ENCODE measurements around the gene ZBTB17. TPM values are rescaled to one million over a fixed set of nuclear protein-coding genes. Genes with fewer than 3 reads are reported as not detected.

ZBTB17 gene
- total and polyA plus RNA-seq, 10 of the 15 experiments (the other 5 are each of a cell fraction or from before 2014, with no cell fraction given) = 0.87 to 59.4 (median 38.7) TPM

- no peak for TF ChIP-seq ZBTB40 (IDR thresholded peaks at IDR 0.05; ENCODE audit: borderline replicate concordance)
- TF ChIP-seq IKZF1 (conservative IDR thresholded peaks at IDR 0.05) = no peak
Measured at GRCh38 chr1:16007671-16008341, 31.9 kb upstream of the ZBTB17 start (continued).

- Histone ChIP-seq H3K4me2 (ENCODE audit: control insufficient read depth, insufficient read depth) (0 out of 2 replicates have a peak overlapping the region, but pooled peaks have one; percentile 30), H3K4me3 (no peak overlapping the region), H3K9me3 (replicated peaks; ENCODE audit: control insufficient read depth, insufficient read depth, low read length) (no peaks in the 10 kb centered on the region), H4K20me1 (ENCODE audit: control insufficient read depth, insufficient read depth) (no peaks in the 10 kb centered on the region), H3K36me3 (ENCODE audit: control insufficient read depth in 2 of 2, insufficient read depth in 2 of 2, low read length in 1 of 2) (no peaks in the 10 kb centered on the region), H3K79me2 (ENCODE audit: control insufficient read depth, insufficient read depth, low read length) (no peaks in the 10 kb centered on the region), H3K4me1 (ENCODE audit: control insufficient read depth, insufficient read depth, low read length) (peaks cover 20% of the 10 kb centered on the region), H3K27ac (ENCODE audit: control insufficient read depth, insufficient read depth) (no peak overlapping the region), H2AFZ (ENCODE audit: control insufficient read depth, low read depth, low read length) (no peak overlapping the region), H3K9ac (ENCODE audit: control insufficient read depth, insufficient read depth, low read length) (no peak overlapping the region), H3K27me3 (replicated peaks in 1 of 2; ENCODE audit: control insufficient read depth in 2 of 2, insufficient read depth in 2 of 2, low read length in 1 of 2) (no peaks in the 10 kb centered on the region; a peak in 1 of 4 replicates)
- in situ Hi-C loops (cut with MboI) (no loop called here), intact Hi-C loops (cut with micrococcal nuclease; ENCODE audit: unreplicated experiment) (loop anchor here (2.0 to 5.0 kb wide), 2 partner anchors 192 to 205 kb away; no protein-coding TSS in a partner anchor)
- DNase-seq (ENCODE audit: low read depth, low spot score) (peak; percentile 24), FAIRE-seq (no peak), ATAC-seq (peak; percentile 81)
- POLR2A ChIA-PET = interaction anchor here (0.8 to 1.0 kb wide), 3 partner anchors 42 to 190 kb away, joined by 3 to 7 read pairs (median 3); no protein-coding TSS in a partner anchor
- BruUV-seq (replicated peaks) = no TSS peak
- RAD21 ChIA-PET (ENCODE audit: unreplicated experiment) = interaction anchor here (0.6 to 4.2 kb wide), 33 partner anchors 9 to 216 kb away, joined by 3 to 26 read pairs (median 4); partner anchors contain the start of genes UQCRHL and ZBTB17
- 33% methylated on average over 9 of the region's 9 CpGs for WGBS (ENCODE audit: insufficient coverage, insufficient replicate concordance, low lambda C conversion rate, missing lambda C conversion rate)
- CTCF ChIA-PET = interaction anchor here (0.5 to 7.5 kb wide), 43 partner anchors 9 to 313 kb away, joined by 3 to 81 read pairs (median 4); partner anchors contain the start of genes CLCNKA, CLCNKB, HSPB7 and UQCRHL
- SMC1A ChIA-PET (ENCODE audit: uncharacterized antibody, unreplicated experiment) = interaction anchor here (0.7 to 6.5 kb wide), 31 partner anchors 9 to 233 kb away, joined by 3 to 57 read pairs (median 3); partner anchors contain the start of gene ZBTB17
- TF ChIP-seq NKRF (conservative IDR thresholded peaks at IDR 0.05) (no peak), NRF1 (conservative IDR thresholded peaks at IDR 0.05; ENCODE audit: low read depth, low read length) (no peak), CEBPB (IDR thresholded peaks at IDR 0.05; ENCODE audit: borderline replicate concordance in 1 of 2, low read depth in 2 of 2, low read length in 2 of 2) (no peak), JUND (IDR thresholded peaks at IDR 0.05; ENCODE audit: low read depth, low read length) (no peak), RELA (IDR thresholded peaks at IDR 0.05; ENCODE audit: borderline replicate concordance, partially characterized antibody) (no peak), TBL1XR1 (IDR thresholded peaks at IDR 0.05; ENCODE audit: low read depth, low read length) (no peak), RAD21 (IDR thresholded peaks at IDR 0.05; ENCODE audit: insufficient read depth, low read depth, low read length) (peak; percentile 58), POLR2A (IDR thresholded peaks at IDR 0.05; ENCODE audit: low read depth, low read length) (no peak), HCFC1 (IDR thresholded peaks at IDR 0.05; ENCODE audit: low read length) (no peak), SMC3 (IDR thresholded peaks at IDR 0.05; ENCODE audit: borderline replicate concordance, low read length) (peak; percentile 44; the same call in 1 of the 2 replicates), KDM1A (IDR thresholded peaks at IDR 0.05; ENCODE audit: borderline replicate concordance) (no peak)
Measured at GRCh38 chr1:16006552-16007485, 30.9 kb upstream of the ZBTB17 start.
